H9 (cell line): ENCODE results near the gene TMEM107. TPM values are rescaled to one million over a fixed set of nuclear protein-coding genes. Genes with fewer than 3 reads are reported as not detected.
A peak's percentile ranks its signal among the peaks of the same experiment; 100 is the strongest.
"Not testable (repeated sequence)": the region's sequence is repeated elsewhere in the genome, so short reads cannot be mapped to it uniquely, and the experiment has no call there.

ENCODE experiments used
- DNase-seq: peaks from one replicate; pipeline ENCODE4 v3.0.0-alpha.2; 2017
- H2AFZ ChIP-seq: one replicate; pipeline ENCODE4 v1.6.1; 2013; ENCODE audit warnings: mild to moderate bottlenecking, low read length, control low read depth, moderate library complexity
- H2AK5ac ChIP-seq: 2 replicates; pipeline ENCODE4 v1.6.1; 2013; ENCODE audit warnings: low read length, control low read depth, mixed read lengths; ENCODE audit not compliant: insufficient read length
- H2BK120ac ChIP-seq: one replicate; pipeline ENCODE4 v1.6.1; 2013; ENCODE audit warnings: low read depth, mild to moderate bottlenecking, low read length, control low read depth, inconsistent platforms; ENCODE audit not compliant: poor library complexity, severe bottlenecking
- H2BK12ac ChIP-seq: 2 replicates; pipeline ENCODE4 v1.6.1; 2013; ENCODE audit warnings: low read length, control low read depth, mixed read lengths, low read depth; ENCODE audit not compliant: insufficient read length
- H2BK15ac ChIP-seq: 2 replicates; pipeline ENCODE4 v1.6.1; 2013; ENCODE audit warnings: low read depth, low read length, control low read depth
- H2BK20ac ChIP-seq: one replicate; pipeline ENCODE4 v1.6.1; 2013; ENCODE audit warnings: low read depth, mild to moderate bottlenecking, low read length, control low read depth, inconsistent platforms; ENCODE audit not compliant: poor library complexity, severe bottlenecking
- H2BK5ac ChIP-seq: 2 replicates; pipeline ENCODE4 v1.6.1; 2013; ENCODE audit warnings: low read length, control low read depth, mixed read lengths; ENCODE audit not compliant: insufficient read length
- H3K14ac ChIP-seq: 2 replicates; pipeline ENCODE4 v1.6.1; 2013; ENCODE audit warnings: low read length, control low read depth; ENCODE audit not compliant: insufficient read depth
- H3K18ac ChIP-seq: 2 replicates; pipeline ENCODE4 v1.6.1; 2013; ENCODE audit warnings: low read depth, mild to moderate bottlenecking, mixed read lengths, low read length, control low read depth; ENCODE audit not compliant: insufficient read length
- H3K23ac ChIP-seq: 2 replicates; pipeline ENCODE4 v1.6.1; 2013; ENCODE audit warnings: low read length, control low read depth, mixed read lengths, low read depth; ENCODE audit not compliant: insufficient read length
- H3K23me2 ChIP-seq: 2 replicates; pipeline ENCODE4 v1.6.1; 2013; ENCODE audit warnings: low read depth, mild to moderate bottlenecking, mixed read lengths, low read length, control low read depth; ENCODE audit not compliant: insufficient read length, poor library complexity, severe bottlenecking
- H3K27ac ChIP-seq: 2 replicates; pipeline ENCODE4 v1.5.1; 2013; ENCODE audit warnings: low read length, control low read depth, mixed read lengths, low read depth; ENCODE audit not compliant: insufficient read length
- H3K27me3 ChIP-seq: 2 replicates; pipeline ENCODE4 v1.6.1; 2013; ENCODE audit warnings: low read length, control low read depth, inconsistent platforms; ENCODE audit not compliant: insufficient read depth
- H3K4ac ChIP-seq: 2 replicates; pipeline ENCODE4 v1.6.1; 2013; ENCODE audit warnings: low read depth, mild to moderate bottlenecking, control low read depth, inconsistent platforms, low read length, moderate library complexity
- H3K4me1 ChIP-seq: 2 replicates; pipeline ENCODE4 v1.6.1; 2013; ENCODE audit warnings: low read length, control low read depth, inconsistent platforms; ENCODE audit not compliant: insufficient read depth
- H3K4me2 ChIP-seq: 2 replicates; pipeline ENCODE4 v1.6.1; 2013; ENCODE audit warnings: low read length, control low read depth, mixed read lengths; ENCODE audit not compliant: insufficient read length, insufficient read depth
- H3K56ac ChIP-seq: 2 replicates; pipeline ENCODE4 v1.6.1; 2013; ENCODE audit warnings: low read depth, mild to moderate bottlenecking, mixed read lengths, low read length, control low read depth; ENCODE audit not compliant: insufficient read length
- H3K79me1 ChIP-seq: 2 replicates; pipeline ENCODE4 v1.6.1; 2013; ENCODE audit warnings: low read depth, mild to moderate bottlenecking, moderate library complexity, low read length, control low read depth, inconsistent platforms; ENCODE audit not compliant: insufficient read depth, poor library complexity, severe bottlenecking
- H3K79me2 ChIP-seq: 2 replicates; pipeline ENCODE4 v1.6.1; 2013; ENCODE audit warnings: low read length, control low read depth, inconsistent platforms; ENCODE audit not compliant: insufficient read depth
- H3K9ac ChIP-seq: 2 replicates; pipeline ENCODE4 v1.6.1; 2013; ENCODE audit warnings: low read length, control low read depth, mixed read lengths; ENCODE audit not compliant: insufficient read length; ENCODE audit errors: extremely low read depth
- H3K9me3 ChIP-seq: one replicate; pipeline ENCODE4 v1.6.1; 2013; ENCODE audit warnings: low read depth, low read length, inconsistent platforms; ENCODE audit not compliant: control insufficient read depth
- H3T11ph ChIP-seq: one replicate; pipeline ENCODE4 v1.6.1; 2013; ENCODE audit warnings: mild to moderate bottlenecking, low read length, control low read depth, inconsistent platforms
- H4K20me1 ChIP-seq: one replicate; pipeline ENCODE4 v1.6.1; 2013; ENCODE audit not compliant: control insufficient read depth, insufficient read length, insufficient read depth
- H4K5ac ChIP-seq: 2 replicates; pipeline ENCODE4 v1.6.1; 2013; ENCODE audit warnings: low read depth, mild to moderate bottlenecking, mixed read lengths, low read length, control low read depth; ENCODE audit not compliant: insufficient read length
- H4K8ac ChIP-seq: replicated peaks from 2 replicates; pipeline ENCODE4 v1.6.1; 2013; ENCODE audit warnings: low read length, control low read depth, mixed read lengths, low read depth; ENCODE audit not compliant: insufficient read length
- H4K91ac ChIP-seq: 2 replicates; pipeline ENCODE4 v1.6.1; 2013; ENCODE audit warnings: low read depth, mild to moderate bottlenecking, moderate library complexity, mixed read lengths, low read length, control low read depth; ENCODE audit not compliant: insufficient read length
- H3K27ac Mint-ChIP-seq, 3 experiments: 2 replicates in 2 of 3; 3 replicates in 1 of 3; pipeline ENCODE4 v1.8.0; 2020 to 2021; ENCODE audit warnings: mixed read lengths in 3 of 3, mild to moderate bottlenecking in 1 of 3, moderate library complexity in 1 of 3
- H3K27me3 Mint-ChIP-seq: 2 replicates; pipeline ENCODE4 v1.8.0; 2021; ENCODE audit warnings: low read depth, mild to moderate bottlenecking, moderate library complexity, mixed read lengths
- H3K36me3 Mint-ChIP-seq, 3 experiments: 2 replicates in 2 of 3; 3 replicates in 1 of 3; pipeline ENCODE4 v1.8.0; 2020 to 2021; ENCODE audit warnings: low read depth in 3 of 3, mixed read lengths in 3 of 3; ENCODE audit not compliant: insufficient read depth in 1 of 3
- H3K4me1 Mint-ChIP-seq, 2 experiments: 2 replicates each; pipeline ENCODE4 v1.8.0; 2020; ENCODE audit warnings: mixed read lengths in 2 of 2
- H3K4me3 Mint-ChIP-seq, 2 experiments: 2 replicates in 1 of 2; 3 replicates in 1 of 2; pipeline ENCODE4 v1.8.0; 2020 to 2021; ENCODE audit warnings: mild to moderate bottlenecking in 2 of 2, mixed read lengths in 2 of 2, moderate library complexity in 1 of 2
- H3K9me3 Mint-ChIP-seq, 2 experiments: 2 replicates in 1 of 2; 3 replicates in 1 of 2; pipeline ENCODE4 v1.8.0; 2020; ENCODE audit warnings: mild to moderate bottlenecking in 2 of 2, mixed read lengths in 2 of 2, moderate library complexity in 1 of 2
- CTCF ChIP-seq: fragments of 200-600 bp; sonication (generic); conservative IDR thresholded peaks from 3 replicates; pipeline ENCODE4 v1.8.0; 2021; ENCODE audit warnings: antibody characterized with exemption, mild to moderate bottlenecking
- WGBS: extraction: QIAGEN DNeasy Blood & Tissue Kit; methylation state at CpG from one replicate; pipeline ENCODE4 v1.1.7; 2013; ENCODE audit warnings: missing lambda C conversion rate, low lambda C conversion rate, mixed read lengths; ENCODE audit not compliant: insufficient read length; ENCODE audit errors: extremely low coverage; 5-methylcytosine and 5-hydroxymethylcytosine counted together
- total RNA-seq: library from RNA; stranded (reverse); gene quantifications from 2 replicates; pipeline ENCODE4 v1.2.1, GENCODE V29; 2021

TMEM107 gene
- total RNA-seq, 1 experiment from 2014 or later: 12.7 TPM

GRCh38 chr17:8220783-8221662 lies 44.8 kb upstream of the TMEM107 start:
- Histone ChIP-seq H3K14ac (peak overlapping the region; percentile 96; the same call in 1 of the 2 replicates), H3K18ac (peak overlapping the region; percentile 98), H3K4me1 (no peaks in the 10 kb centered on the region), H4K5ac (peak overlapping the region; percentile 19), H3K79me1 (no peaks in the 10 kb centered on the region), H2BK12ac (no peak overlapping the region), H3K4ac (no peak overlapping the region), H3K23ac (no peak overlapping the region), H3T11ph (no peak overlapping the region), H3K4me2 (peak overlapping the region; percentile 91), H3K27me3 (no peaks in the 10 kb centered on the region), H2BK5ac (no peak overlapping the region), H3K79me2 (no peaks in the 10 kb centered on the region), H4K8ac (no peak overlapping the region), H4K20me1 (no peaks in the 10 kb centered on the region), H3K9me3 (no peaks in the 10 kb centered on the region), H2AK5ac (no peak overlapping the region), H2BK120ac (no peak overlapping the region), H3K56ac (no peak overlapping the region), H3K27ac (peak overlapping the region; percentile 53), H2AFZ (peak overlapping the region; percentile 61), H3K9ac (peak overlapping the region; percentile 75), H2BK20ac (no peak overlapping the region), H4K91ac (no peak overlapping the region), H3K23me2 (peaks cover 7% of the 10 kb centered on the region), H2BK15ac (no peak overlapping the region)
- Mint-ChIP-seq H3K27ac (peak overlapping the region; percentile 97 to 100 (median 99)), H3K9me3 (peaks cover 9 to 12% of the 10 kb centered on the region in 2 experiments; a peak in 4 of 5 replicates), H3K4me1 (peaks cover 4 to 17% of the 10 kb centered on the region in 2 experiments), H3K36me3 (peaks cover 0 to 3% (median 0%) of the 10 kb centered on the region in 3 experiments; a peak in 1 of 7 replicates), H3K27me3 (peaks cover 14% of the 10 kb centered on the region; the same call in 1 of the 2 replicates), H3K4me3 (peak overlapping the region; percentile 97 to 100)
- WGBS: no CpG with 5 or more reads among the region's 45 CpGs
- peak; percentile 25; the same call in 1 of the 3 replicates for TF ChIP-seq CTCF
- peak; percentile 97 for DNase-seq

- not testable (repeated sequence) for H3K9ac ChIP-seq, H3K56ac ChIP-seq, H3K23me2 ChIP-seq, H3K27me3 Mint-ChIP-seq, H3K79me1 ChIP-seq, H3K36me3 Mint-ChIP-seq, H4K5ac ChIP-seq, H3K18ac ChIP-seq, H2BK20ac ChIP-seq, DNase-seq, H4K20me1 ChIP-seq, H2BK120ac ChIP-seq, H2AFZ ChIP-seq, H3K4ac ChIP-seq, H3K27me3 ChIP-seq, H3K79me2 ChIP-seq, H3K4me1 ChIP-seq, H3K14ac ChIP-seq, H4K8ac ChIP-seq, H2AK5ac ChIP-seq, H3K9me3 ChIP-seq, H3K9me3 Mint-ChIP-seq, H3K4me3 Mint-ChIP-seq, H2BK5ac ChIP-seq, H2BK12ac ChIP-seq, H3K27ac ChIP-seq, H3K23ac ChIP-seq, H3K4me2 ChIP-seq, H3K27ac Mint-ChIP-seq, H2BK15ac ChIP-seq, H3T11ph ChIP-seq, H4K91ac ChIP-seq
- peaks cover 8 to 15% of the 10 kb centered on the region in 2 experiments for H3K4me1 Mint-ChIP-seq
- no CpG with 5 or more reads among the region's 15 CpGs for WGBS
Measured at GRCh38 chr17:8214000-8214399, 37.8 kb upstream of the TMEM107 start.
